HG02571 (cell line): ENCODE data around the gene PCK2.

ENCODE experiments used
- ATAC-seq: cut with Tn5 transposase; IDR thresholded peaks from one replicate; pipeline ENCODE4 v1.9.1; 2021; ENCODE audit warnings: mild to moderate bottlenecking, moderate library complexity; ENCODE audit not compliant: unreplicated experiment

PCK2 gene

DNA sequence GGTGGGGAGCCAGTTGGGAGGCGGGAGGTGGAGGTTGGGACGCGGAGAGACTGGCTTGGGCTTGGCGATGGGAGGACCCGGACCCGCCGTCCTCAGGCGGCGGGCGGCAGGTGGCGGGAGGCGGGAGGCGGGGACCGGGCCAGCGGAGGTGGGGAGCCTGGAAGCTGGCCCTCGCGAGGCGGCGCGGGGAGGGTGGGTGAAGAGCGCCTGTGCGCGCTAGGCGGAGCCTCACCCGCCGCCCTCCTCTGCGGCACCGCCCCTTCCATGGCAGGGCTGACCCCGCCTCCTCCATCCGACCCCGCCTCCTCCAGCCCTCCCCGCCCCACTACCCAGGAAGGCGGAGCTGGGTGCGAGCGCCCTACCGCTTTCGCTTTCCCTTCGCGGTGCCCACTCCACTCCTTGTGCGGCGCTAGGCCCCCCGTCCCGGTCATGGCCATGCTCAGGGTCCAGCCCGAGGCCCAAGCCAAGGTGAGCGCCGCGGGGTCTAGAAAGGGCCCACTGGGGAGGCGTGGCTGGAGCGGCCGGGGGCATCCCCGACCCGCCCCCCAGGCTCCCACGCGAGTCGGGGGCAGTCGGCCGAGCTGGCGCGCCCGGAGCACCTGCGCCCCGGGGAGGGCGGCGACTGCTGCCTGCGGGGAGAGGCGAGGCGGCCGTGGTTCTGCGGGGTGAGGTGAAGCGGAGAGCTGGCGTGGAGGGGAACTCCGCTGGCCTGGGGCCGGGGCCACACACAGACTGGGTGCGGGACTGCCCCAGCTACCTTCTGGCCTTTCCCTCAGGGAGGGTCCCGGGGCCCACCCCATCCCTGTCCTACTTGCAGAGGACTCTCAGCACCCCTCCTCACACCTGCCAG lies 41.9 kb downstream of the PCK2 start, which contains the start of gene PSME1:
Gene PSME1, plus strand, starts transcription at position 361 of the 850 bp plus-strand sequence. Its CDS starts 69 bp downstream, at position 430.
- ATAC-seq = peak; percentile 79

DNA sequence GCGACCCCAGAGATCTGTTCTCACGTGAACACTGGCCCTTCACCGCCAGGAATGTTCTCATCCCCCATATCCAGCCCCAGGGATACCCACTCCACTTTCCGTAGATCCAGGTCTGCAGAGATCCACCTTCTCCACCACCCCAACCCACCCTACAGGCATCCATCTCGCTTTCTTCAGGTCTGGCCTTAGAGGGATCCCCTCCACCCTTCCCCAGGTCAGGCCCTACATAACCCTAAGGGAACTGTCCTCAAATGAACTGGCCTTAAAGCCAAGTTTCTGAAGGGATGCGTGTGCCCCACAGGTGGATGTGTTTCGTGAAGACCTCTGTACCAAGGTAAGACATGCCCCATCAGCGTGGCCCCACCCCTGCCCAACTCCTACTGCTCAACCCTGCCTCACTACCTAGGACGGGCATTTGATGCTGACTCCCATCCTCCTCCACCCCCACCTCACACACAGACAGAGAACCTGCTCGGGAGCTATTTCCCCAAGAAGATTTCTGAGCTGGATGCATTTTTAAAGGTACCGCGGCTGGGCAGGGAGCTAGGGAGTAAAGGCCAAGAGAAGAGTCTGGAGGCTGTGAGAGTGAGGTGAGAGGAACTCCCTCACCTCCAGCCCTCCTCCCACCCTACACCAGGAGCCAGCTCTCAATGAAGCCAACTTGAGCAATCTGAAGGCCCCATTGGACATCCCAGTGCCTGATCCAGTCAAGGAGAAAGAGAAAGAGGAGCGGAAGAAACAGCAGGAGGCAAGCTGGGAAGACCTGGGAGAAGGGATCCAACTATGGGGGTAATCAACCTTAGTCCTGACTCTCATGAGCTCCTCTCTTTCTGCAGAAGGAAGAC lies 42.8 kb downstream of the PCK2 start:
- no peak for ATAC-seq

DNA sequence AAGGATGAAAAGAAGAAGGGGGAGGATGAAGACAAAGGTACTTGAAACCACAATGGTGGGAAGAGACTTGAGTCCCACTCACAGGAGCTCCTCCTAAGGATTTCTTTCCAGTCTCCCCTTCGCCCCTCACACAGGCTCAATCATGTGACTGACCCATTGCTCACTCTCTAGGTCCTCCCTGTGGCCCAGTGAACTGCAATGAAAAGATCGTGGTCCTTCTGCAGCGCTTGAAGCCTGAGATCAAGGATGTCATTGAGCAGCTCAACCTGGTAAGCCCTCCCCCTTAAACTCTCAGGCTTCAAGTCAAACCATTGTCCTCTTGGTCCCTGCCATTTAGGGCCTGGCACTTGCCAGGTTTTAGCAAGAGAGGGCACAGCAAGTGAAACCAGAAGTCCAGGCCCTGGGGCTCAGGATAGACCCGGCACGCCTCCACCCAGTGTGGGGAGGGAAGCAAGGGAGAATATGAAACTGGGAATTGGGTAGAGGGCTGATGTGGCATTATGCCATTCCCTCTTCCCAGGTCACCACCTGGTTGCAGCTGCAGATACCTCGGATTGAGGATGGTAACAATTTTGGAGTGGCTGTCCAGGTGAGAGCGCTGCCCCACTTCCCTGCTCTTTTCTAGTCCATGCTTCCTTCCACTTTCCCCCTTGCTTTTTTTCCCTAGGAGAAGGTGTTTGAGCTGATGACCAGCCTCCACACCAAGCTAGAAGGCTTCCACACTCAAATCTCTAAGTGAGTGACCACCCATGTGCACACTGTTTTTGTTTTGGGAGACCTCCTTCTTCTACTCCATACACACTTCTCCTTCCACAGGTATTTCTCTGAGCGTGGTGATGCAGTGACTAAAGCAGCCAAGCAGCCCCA lies 43.7 kb downstream of the PCK2 start:
- ATAC-seq = no peak

DNA sequence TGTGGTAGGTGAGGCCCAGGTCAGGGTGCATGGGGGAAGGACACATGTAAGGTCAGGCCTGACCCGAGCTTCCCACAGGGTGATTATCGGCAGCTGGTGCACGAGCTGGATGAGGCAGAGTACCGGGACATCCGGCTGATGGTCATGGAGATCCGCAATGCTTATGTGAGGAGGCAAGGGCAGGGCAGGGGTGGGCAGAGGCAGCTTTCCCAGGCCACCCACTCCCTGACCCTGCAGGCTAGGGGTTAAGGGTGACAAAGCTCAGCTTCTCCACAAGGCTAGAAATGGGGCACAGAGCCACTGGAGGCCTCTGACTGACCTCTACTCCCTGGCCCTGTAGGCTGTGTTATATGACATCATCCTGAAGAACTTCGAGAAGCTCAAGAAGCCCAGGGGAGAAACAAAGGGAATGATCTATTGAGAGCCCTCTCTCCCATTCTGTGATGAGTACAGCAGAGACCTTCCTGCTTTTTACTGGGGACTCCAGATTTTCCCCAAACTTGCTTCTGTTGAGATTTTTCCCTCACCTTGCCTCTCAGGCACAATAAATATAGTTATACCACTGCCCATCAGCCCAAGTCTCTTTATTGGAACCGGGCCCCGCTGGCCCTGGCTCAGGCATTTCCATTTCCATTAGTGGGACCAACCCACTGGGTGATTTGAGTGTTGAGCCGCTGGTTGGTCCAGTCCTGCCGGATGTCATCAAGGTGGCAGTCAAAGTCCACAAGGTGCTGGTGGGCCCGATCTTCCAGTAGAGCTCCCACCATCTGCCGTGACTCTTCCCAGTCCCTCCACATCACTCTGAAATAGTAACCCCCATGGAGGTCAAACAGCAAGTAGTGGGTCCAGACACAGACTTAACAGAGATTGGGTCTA lies 44.5 kb downstream of the PCK2 start:
- ATAC-seq = no peak

DNA sequence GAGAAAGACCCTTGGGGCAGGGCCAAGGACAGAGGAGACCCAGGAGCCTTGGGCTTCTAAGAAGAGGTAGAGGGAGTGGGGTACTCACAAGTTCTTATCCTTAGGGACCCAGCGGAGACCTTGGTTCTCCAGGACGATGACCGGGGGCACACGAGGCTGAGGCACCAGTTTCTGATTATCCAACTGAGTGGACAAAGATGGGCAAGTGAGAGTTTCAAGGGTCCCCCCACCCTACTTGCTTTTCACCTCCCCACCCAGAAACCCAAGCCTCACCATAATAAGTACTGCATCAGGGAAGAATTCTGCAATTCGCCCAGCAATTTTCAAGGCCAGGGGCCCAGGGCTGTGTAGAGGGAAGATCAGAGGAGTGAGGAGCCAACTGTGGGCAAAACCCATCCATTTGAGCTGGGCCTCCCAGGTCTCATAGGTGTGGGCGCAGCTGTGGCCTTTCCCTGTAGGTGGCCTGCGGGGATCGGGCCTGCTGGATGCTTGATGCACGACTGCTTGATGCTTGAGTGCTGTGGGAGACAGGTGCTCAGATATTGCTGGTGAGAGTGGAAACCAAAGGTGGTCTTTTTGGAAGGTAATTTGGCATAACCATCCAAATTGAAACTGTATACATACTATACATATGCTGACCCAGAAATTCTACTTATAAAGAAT lies 45.3 kb downstream of the PCK2 start:
- ATAC-seq = no peak

DNA sequence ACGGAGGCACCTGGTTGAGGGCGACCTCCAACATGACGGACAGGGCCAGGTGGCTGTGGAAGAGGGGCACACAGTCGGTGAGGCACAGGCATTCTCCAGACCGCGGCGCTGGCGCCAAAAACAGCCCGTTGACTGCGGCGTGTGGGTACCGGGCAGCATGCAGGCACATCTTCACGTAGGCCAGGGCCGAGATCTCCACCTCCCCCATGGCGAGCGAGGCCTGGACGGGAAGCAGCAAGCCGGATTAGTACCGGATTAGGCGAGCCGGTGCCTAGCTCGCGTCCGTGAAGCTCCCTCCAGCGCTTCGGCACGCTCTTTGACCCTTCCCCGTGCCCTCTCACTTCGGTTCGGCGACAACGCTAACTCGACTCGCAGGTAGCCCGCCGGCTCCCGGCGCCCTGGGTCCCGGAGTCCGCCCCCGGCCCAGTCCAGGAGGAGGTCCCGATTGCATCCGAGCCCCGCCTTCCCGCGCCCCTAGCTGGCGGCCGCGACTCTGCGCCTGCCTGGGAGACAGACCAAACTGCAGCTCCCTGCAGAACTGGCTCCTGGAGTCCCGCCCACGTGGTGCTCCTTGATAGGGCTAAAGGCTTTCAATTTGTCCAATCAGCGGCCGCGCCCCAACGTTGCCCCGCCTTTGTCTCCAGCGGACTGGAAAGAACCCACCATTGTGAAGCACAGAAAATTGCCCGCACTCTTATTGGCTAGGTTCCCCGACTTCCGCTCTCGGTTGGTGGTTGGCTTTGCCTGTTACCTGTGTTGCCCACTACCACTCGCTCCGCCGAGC lies 47.2 kb downstream of the PCK2 start, which contains the start of gene EMC9:
Gene EMC9, minus strand, starts transcription at position 495 of the 784 bp plus-strand sequence. Its CDS starts 287 bp downstream, at position 208.
- ATAC-seq = peak; percentile 81

DNA sequence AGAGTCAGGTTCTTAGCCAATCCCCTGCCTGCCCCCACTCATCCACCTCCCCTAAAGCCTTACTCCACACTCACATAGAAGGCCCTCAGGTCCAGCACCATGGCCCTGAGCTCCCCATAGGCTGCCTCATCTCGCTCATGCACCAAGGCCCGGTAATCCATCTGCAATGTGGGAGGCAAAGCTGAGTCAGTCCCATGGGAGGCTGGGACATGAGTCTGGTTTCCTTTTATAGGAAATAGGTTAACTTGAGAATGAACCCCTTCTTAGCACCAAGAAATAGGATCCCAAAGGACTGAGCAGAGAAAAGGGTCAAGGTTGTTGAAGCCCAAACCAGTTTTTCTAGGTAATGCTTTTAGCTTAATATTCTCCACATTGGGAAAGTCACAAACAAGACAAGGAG lies 49.4 kb downstream of the PCK2 start:
- ATAC-seq = no peak

DNA sequence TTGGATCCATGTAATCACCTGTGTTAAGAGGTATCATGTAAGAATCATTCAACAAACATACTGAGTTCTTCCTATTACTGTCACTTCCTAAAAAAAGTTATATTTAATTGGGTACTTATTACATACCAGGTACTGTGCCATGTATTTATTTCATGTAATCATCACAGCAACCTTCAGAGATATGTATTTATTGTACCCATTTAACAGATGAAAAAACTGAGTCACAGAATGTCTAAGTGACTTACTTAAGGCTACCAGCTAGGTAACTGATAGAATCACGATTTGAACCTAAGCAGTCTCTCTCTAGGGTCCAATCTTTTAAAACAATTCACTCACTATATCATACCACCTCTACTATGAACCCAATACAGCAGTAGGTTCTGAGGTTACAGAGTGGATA lies 50.3 kb downstream of the PCK2 start:
- ATAC-seq = no peak

DNA sequence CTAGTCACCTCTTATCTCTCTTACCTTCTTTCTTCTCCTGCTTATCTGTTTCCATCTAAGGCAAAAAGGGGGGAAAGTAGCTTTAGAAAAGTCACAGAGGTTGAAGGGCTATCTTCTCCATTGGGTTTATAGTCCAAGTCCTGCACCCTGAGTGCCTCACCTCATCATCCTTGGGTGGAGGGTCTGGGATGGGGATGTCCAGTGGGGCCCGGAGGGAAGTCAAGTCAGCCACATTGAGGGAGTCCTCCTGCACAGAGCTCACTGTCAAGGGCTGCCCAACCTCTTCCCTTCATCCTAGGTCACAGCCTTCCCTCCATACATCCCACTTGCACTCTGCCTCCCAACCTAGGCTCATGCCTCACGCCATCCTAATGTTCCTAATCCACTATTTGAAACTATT lies 51.1 kb downstream of the PCK2 start:
- no peak for ATAC-seq

DNA sequence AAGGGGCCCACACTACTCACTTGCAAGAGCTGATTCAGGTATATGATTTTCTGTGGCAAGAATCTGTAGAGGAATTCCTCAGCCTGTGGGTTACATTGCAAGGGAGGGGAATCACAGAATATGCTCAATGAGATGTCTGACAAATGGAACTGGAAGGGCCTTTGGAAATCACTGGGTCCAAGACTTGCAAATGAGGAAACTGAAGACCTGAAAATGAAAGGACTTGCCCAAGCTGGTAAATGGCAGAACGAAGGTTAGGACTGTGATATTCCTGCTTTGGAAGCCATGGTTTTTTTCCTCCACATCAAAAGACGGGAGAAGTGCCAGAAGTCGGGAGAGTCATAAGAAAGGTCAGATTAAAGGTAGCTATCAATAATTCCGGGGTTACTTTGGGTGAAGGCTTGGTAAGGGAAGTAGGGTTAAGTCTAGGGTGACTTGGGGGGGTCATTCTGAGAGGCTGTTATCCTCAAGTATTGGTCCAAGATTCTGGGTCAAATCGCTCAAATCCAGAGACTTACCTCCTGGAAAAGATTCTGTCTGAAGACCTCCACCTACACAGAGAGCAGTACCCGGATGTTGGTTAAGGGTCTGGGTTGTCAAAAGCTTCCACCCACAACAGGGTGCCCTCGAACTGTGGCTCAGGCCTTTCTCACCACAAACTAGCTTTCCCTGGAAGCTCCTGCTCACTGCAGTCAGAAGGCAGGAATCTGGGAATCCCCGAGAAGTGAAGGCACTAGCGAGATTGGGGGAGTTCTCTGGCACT lies 51.8 kb downstream of the PCK2 start:
- no peak for ATAC-seq

DNA sequence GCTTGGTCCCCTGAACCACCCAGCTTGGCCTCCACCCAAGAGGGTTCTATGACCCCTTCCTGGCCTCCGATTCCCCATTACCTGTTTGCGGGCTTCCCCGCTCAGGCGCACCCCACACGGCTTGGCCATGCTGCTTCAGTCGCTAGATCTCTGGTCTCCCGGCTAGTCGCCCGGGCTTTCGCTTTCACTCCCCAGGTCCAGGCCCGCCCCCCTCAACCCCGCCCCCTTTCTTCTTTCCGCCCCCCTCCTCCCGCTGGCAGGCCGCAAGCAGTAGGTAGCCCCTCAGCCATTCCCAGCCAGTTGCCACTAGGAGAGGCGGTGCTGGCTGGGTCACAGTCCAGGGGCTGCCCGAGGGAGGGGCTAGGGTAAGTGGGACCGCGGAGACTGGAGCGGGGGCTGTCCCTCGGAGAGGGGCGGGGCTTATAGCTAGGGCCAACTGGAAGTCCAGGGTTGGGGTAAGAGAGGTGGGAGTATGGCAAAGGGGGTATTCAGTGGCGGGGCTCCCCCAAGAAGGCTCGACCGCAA lies 52.4 kb downstream of the PCK2 start, which contains the start of gene PSME2:
Gene PSME2, minus strand, starts transcription at position 158 of the 525 bp plus-strand sequence. Its CDS starts 29 bp downstream, at position 129.
- ATAC-seq = peak; percentile 66

DNA sequence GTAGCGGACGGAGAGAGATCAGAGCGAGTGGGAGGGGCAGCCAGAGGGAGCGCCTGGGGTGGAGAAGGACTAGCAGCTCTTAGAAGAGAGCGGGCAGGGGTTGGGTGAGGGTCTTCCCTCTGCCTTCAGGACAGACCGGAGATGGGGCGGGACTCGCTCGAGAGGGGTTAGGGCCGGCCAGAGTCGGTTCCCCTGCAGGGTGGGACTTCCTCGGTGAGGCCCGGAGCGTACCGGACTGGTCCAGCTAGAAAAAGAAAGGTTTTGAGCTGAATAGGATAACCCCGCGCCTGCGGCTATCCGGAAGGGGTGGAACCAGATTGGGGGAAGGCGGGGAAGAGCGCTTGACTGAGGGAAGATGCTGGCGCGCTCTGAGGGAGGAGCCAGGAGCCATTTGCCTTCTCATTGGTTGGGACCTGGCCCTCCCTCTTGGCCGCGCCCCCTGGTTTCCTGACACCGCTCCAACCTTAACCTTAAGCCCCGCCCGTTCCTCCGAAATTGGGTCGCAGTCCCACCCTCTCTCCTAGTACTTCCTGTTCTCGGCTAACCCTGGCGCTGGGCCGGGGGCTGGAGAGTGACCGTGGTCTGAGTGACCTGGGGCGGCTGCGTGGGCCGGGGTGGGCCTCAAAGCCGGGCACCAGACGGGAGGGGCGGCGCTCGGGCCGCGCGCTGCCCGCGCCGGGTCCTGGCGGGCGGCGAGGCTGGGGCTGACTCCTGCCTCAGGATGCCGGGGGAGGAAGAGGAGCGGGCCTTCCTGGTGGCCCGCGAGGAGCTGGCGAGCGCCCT lies 53.1 kb downstream of the PCK2 start, which contains the start of gene RNF31:
Gene RNF31, plus strand, starts transcription at position 521 of the 783 bp plus-strand sequence. Its CDS starts 201 bp downstream, at position 722.
- ATAC-seq = peak; percentile 74

DNA sequence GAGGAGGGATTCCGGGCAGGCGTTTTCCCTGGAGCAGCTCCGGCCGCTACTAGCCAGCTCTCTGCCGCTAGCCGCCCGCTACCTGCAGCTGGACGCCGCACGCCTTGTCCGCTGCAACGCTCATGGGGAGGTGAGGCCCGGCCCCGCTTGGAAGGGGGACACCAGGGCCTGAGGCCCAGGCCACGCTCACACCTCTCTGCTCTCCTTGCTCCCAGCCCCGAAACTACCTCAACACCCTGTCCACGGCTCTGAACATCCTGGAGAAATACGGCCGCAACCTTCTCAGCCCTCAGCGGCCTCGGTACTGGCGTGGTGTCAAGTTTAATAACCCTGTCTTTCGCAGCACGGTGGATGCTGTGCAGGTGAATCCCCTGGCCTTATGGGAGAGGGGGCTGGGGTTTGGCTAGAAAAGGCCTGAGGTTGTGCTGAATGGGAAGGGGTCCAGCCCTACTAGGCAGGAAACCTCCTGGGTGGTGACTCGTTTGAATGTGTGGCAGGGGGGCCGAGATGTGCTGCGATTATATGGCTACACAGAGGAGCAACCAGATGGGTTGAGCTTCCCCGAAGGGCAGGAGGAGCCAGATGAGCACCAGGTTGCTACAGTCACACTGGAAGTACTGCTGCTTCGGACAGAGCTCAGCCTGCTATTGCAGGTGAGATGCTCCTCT lies 53.8 kb downstream of the PCK2 start:
- ATAC-seq = no peak

DNA sequence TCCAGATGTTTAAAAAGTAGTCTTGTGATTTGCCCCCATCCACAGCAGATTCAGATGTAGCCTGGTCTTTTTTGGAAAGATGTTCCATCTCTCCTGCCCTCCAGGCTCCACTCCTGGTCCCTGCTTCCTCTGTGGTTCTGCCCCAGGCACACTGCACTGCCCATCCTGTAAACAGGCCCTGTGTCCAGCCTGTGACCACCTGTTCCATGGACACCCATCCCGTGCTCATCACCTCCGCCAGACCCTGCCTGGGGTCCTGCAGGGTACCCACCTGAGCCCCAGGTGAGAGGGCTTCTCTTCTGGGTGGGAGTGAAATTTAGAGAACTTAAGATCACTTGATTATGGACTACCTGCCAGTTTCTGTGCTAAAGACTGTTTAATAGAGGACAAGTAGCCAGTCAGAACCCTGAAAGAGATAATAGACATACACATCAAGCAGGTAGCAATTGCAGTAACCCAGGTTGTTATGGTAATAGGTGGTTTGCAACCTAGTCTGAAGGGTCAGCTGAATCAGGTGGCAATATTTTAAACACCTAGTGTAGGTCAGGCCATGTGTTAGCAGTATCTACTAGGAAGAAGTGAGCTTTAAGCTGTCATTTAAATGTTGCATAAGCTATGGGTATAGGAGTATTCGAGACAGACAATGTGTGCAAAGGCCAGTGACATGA lies 55.3 kb downstream of the PCK2 start:
- ATAC-seq = no peak

DNA sequence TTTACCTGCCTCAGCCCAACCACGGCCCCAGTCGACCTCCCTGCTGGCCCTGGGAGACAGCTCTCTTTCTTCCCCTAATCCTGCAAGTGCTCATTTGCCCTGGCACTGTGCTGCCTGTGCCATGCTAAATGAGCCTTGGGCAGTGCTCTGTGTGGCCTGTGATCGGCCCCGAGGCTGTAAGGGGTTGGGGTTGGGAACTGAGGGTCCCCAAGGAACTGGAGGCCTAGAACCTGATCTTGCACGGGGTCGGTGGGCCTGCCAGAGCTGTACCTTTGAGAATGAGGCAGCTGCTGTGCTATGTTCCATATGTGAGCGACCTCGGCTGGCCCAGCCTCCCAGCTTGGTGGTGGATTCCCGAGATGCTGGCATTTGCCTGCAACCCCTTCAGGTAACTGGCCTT lies 56.0 kb downstream of the PCK2 start:
- no peak for ATAC-seq
